Tibial nerve (tissue), 4 donors: ENCODE data around the gene AFF3. TPM values are rescaled to one million over a fixed set of nuclear protein-coding genes. Genes with fewer than 3 reads are reported as not detected.

ENCODE experiments used
- DNase-seq, 2 donors: peaks; one replicate each; pipeline ENCODE4 v3.0.0-alpha.2; 2019; ENCODE audit warnings: low spot score in 2 of 2
- H3K27ac ChIP-seq, 4 donors: fragments of 200-600 bp; sonication (generic) in 3 of 4; one replicate each; pipeline ENCODE4 v1.5.1; 2017 to 2019; ENCODE audit warnings: mild to moderate bottlenecking in 1 of 4
- H3K27me3 ChIP-seq, 2 donors: fragments of 200-600 bp; sonication (generic) in 1 of 2; one replicate each; pipeline versions ENCODE4 v1.5.1 to v1.6.0; 2017 to 2019
- H3K36me3 ChIP-seq, 3 donors: fragments of 200-600 bp; sonication (generic); one replicate each; pipeline ENCODE4 v1.5.1; 2018 to 2019
- H3K4me1 ChIP-seq, 4 donors: fragments of 200-600 bp; sonication (generic) in 3 of 4; one replicate each; pipeline ENCODE4 v1.5.1; 2017 to 2019
- H3K4me3 ChIP-seq, 4 donors: fragments of 200-600 bp; sonication (generic) in 3 of 4; one replicate each; pipeline ENCODE4 v1.5.1; 2017 to 2019; ENCODE audit warnings: mild to moderate bottlenecking in 1 of 4, moderate library complexity in 1 of 4
- H3K9me3 ChIP-seq, 4 donors: fragments of 200-600 bp; sonication (generic) in 3 of 4; one replicate each; pipeline ENCODE4 v1.5.1; 2017 to 2019
- CTCF ChIP-seq, 5 experiments: fragments of 200-600 bp in 3 of 5; fragments of 450-650 bp in 2 of 5; sonication (generic) in 3 of 5; IDR thresholded peaks; one replicate each; pipeline ENCODE4 v1.5.1; 2016 to 2019; ENCODE audit warnings: antibody characterized with exemption in 5 of 5, mild to moderate bottlenecking in 3 of 5, moderate library complexity in 2 of 5
- EP300 ChIP-seq, 2 donors: sonication (generic); formaldehyde crosslinking; IDR thresholded peaks; one replicate each; pipeline ENCODE4 v1.6.1; 2017; ENCODE audit warnings: antibody characterized with exemption in 2 of 2, mild to moderate bottlenecking in 1 of 2
- POLR2A ChIP-seq, 2 donors: fragments of 450-650 bp; IDR thresholded peaks; one replicate each; pipeline ENCODE4 v1.6.1; 2017; ENCODE audit warnings: antibody characterized with exemption in 2 of 2, mild to moderate bottlenecking in 2 of 2, moderate library complexity in 2 of 2
- WGBS, 2 donors: methylation state at CpG; one replicate each; pipeline ENCODE4 v1.1.5; 2018; 5-methylcytosine and 5-hydroxymethylcytosine counted together
- total RNA-seq, 4 donors: library from RNA; depleted of rRNA; stranded (reverse); fragments of >200 nt; gene quantifications; one replicate each; pipeline ENCODE4 v1.1.0, GENCODE V29; 2016

Gene AFF3
- total RNA-seq, 4 donors from 2014 or later = 7.2 to 36.0 (median 21.4) TPM

GRCh38 chr2:99637159-99637697 lies 505.2 kb downstream of the AFF3 start:
- Histone ChIP-seq H3K4me1 (peaks cover 0 to 29% (median 4%) of the 10 kb centered on the region in 4 donors), H3K27me3 (no peaks in the 10 kb centered on the region), H3K4me3 (no peak overlapping the region), H3K9me3 (peaks cover 0 to 5% (median 0%) of the 10 kb centered on the region in 4 donors), H3K36me3 (no peaks in the 10 kb centered on the region), H3K27ac (peak overlapping the region in 1 of 4 donors; percentile 53)
- DNase-seq = no peak
- no peak for TF ChIP-seq CTCF (IDR thresholded peaks at IDR 0.05)
- TF ChIP-seq EP300 (IDR thresholded peaks at IDR 0.05) = no peak
- TF ChIP-seq POLR2A (IDR thresholded peaks at IDR 0.05) = no peak
- 63 to 70% methylated on average over 7 of the region's 7 CpGs for WGBS, 2 donors

- WGBS, 2 donors = 35 to 41% methylated on average over 19 of the region's 19 CpGs
- no peak overlapping the region for H3K4me3 ChIP-seq
- H3K36me3 ChIP-seq = no peaks in the 10 kb centered on the region
- TF ChIP-seq EP300 (IDR thresholded peaks at IDR 0.05) (peak in 1 of 2 donors; percentile 38), CTCF (IDR thresholded peaks at IDR 0.05) (no peak)
- H3K4me1 ChIP-seq = peaks cover 0 to 29% (median 4%) of the 10 kb centered on the region in 4 donors
- peak; percentile 52 to 55 for DNase-seq
- no peaks in the 10 kb centered on the region for H3K27me3 ChIP-seq
- peak overlapping the region in 2 of 4 donors; percentile 25 to 53 for H3K27ac ChIP-seq
- H3K9me3 ChIP-seq = peaks cover 0 to 5% (median 0%) of the 10 kb centered on the region in 4 donors
These were observed 506.0 kb downstream of the AFF3 start for GRCh38 chr2:99636144-99637034.

- WGBS, 2 donors = 79 to 90% methylated on average over 4 of the region's 4 CpGs
- Histone ChIP-seq H3K4me1 (peaks cover 0 to 29% (median 4%) of the 10 kb centered on the region in 4 donors), H3K36me3 (no peaks in the 10 kb centered on the region), H3K4me3 (no peak overlapping the region), H3K27ac (peak overlapping the region in 1 of 4 donors; percentile 53), H3K27me3 (no peaks in the 10 kb centered on the region), H3K9me3 (peaks cover 0 to 5% (median 0%) of the 10 kb centered on the region in 4 donors)
- TF ChIP-seq EP300 (IDR thresholded peaks at IDR 0.05) (no peak), POLR2A (IDR thresholded peaks at IDR 0.05) (no peak), CTCF (IDR thresholded peaks at IDR 0.05) (no peak)
- no peak for DNase-seq
These were observed 506.7 kb downstream of the AFF3 start for GRCh38 chr2:99635710-99636109.

- TF ChIP-seq POLR2A (IDR thresholded peaks at IDR 0.05) (no peak), EP300 (IDR thresholded peaks at IDR 0.05) (no peak)
- Histone ChIP-seq H3K27ac (no peak overlapping the region), H3K9me3 (peaks cover 0 to 5% (median 0%) of the 10 kb centered on the region in 4 donors)
These were observed 508.2 kb downstream of the AFF3 start for GRCh38 chr2:99634234-99634633.

GRCh38 chr2:99631700-99632099 lies 510.7 kb downstream of the AFF3 start:
- no peak for DNase-seq
- Histone ChIP-seq H3K9me3 (peaks cover 0 to 5% (median 0%) of the 10 kb centered on the region in 4 donors), H3K36me3 (no peaks in the 10 kb centered on the region), H3K4me3 (no peak overlapping the region), H3K27me3 (no peaks in the 10 kb centered on the region), H3K4me1 (peaks cover 0 to 11% (median 2%) of the 10 kb centered on the region in 4 donors), H3K27ac (no peak overlapping the region)
- WGBS, 2 donors = 65 to 84% methylated on average over 3 of the region's 3 CpGs
- no peak for TF ChIP-seq POLR2A (IDR thresholded peaks at IDR 0.05)
- no peak for TF ChIP-seq CTCF (IDR thresholded peaks at IDR 0.05)
- TF ChIP-seq EP300 (IDR thresholded peaks at IDR 0.05) = no peak

More at GRCh38 chr2:99634234-99634633, 508.2 kb downstream of the AFF3 start:
- H3K4me1 ChIP-seq = peaks cover 0 to 29% (median 4%) of the 10 kb centered on the region in 4 donors
- DNase-seq = no peak
- no peaks in the 10 kb centered on the region for H3K36me3 ChIP-seq
- H3K4me3 ChIP-seq = no peak overlapping the region
- H3K27me3 ChIP-seq = no peaks in the 10 kb centered on the region
- WGBS, 2 donors = 87 to 89% methylated on average over 2 of the region's 2 CpGs
